ENCODE results near the gene FARS2. TPM values are rescaled to one million over a fixed set of nuclear protein-coding genes. Genes with fewer than 3 reads are reported as not detected.

Gene FARS2
- total and polyA plus RNA-seq, 9 of the 15 experiments (the other 6 are each of a cell fraction or from before 2014, with no cell fraction given), result 16.5 to 62.2 (median 27.0) TPM

DNA sequence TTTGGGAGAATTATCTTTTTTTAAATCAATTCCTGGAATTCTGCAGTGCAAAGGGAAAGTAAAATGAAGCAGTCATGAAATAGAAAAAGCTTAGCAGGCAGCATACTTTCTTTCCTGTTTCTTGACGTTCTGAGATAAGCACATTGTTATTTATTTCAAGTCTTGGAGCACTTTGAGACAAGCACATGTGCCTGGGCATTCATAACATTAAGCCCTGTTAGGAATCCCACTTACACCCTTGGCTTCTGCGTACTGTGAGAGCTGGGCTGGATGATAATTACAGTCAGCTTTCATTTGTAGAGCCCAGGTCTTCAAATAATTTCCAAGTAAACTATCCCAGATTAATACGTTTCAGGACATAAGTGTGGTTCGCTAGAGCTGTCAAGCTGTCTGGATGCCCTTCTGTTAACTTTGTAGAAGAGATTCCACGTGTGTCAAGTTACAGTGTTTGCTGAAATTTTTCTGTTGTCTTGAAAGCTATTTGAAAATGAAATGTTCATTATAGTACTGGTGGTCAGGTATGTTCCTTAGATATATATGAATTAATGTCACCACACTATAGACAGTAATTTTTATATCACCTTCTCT is 8.9 kb downstream of the FARS2 start (continued):
- TF ChIP-seq, protein P1, sequence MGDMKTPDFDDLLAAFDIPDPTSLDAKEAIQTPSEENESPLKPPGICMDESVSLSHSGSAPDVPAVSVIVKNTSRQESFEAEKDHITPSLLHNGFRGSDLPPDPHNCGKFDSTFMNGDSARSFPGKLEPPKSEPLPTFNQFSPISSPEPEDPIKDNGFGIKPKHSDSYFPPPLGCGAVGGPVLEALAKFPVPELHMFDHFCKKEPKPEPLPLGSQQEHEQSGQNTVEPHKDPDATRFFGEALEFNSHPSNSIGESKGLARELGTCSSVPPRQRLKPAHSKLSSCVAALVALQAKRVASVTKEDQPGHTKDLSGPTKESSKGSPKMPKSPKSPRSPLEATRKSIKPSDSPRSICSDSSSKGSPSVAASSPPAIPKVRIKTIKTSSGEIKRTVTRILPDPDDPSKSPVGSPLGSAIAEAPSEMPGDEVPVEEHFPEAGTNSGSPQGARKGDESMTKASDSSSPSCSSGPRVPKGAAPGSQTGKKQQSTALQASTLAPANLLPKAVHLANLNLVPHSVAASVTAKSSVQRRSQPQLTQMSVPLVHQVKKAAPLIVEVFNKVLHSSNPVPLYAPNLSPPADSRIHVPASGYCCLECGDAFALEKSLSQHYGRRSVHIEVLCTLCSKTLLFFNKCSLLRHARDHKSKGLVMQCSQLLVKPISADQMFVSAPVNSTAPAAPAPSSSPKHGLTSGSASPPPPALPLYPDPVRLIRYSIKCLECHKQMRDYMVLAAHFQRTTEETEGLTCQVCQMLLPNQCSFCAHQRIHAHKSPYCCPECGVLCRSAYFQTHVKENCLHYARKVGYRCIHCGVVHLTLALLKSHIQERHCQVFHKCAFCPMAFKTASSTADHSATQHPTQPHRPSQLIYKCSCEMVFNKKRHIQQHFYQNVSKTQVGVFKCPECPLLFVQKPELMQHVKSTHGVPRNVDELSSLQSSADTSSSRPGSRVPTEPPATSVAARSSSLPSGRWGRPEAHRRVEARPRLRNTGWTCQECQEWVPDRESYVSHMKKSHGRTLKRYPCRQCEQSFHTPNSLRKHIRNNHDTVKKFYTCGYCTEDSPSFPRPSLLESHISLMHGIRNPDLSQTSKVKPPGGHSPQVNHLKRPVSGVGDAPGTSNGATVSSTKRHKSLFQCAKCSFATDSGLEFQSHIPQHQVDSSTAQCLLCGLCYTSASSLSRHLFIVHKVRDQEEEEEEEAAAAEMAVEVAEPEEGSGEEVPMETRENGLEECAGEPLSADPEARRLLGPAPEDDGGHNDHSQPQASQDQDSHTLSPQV (IDR thresholded peaks at IDR 0.05), result peak; percentile 71
- TF ChIP-seq CBX8 (IDR thresholded peaks at IDR 0.05; ENCODE audit: borderline replicate concordance, extremely low read depth, low read depth, low read length, poor library complexity, severe bottlenecking) (no peak), HDGF (IDR thresholded peaks at IDR 0.05) (no peak), ZNF165 (CRISPR knock-in tag; IDR thresholded peaks at IDR 0.05; ENCODE audit: borderline replicate concordance) (no peak), CHCHD3 (CRISPR knock-in tag; IDR thresholded peaks at IDR 0.05) (no peak), NBN (IDR thresholded peaks at IDR 0.05; ENCODE audit: low read depth) (peak; percentile 42; the same call in 1 of the 2 replicates), SRF (CRISPR knock-in tag; IDR thresholded peaks at IDR 0.05) (no peak), CC2D1A (IDR thresholded peaks at IDR 0.05) (no peak), NCOA2 (IDR thresholded peaks at IDR 0.05; ENCODE audit: partially characterized antibody in 2 of 2) (no peak), ZKSCAN3 (CRISPR knock-in tag; IDR thresholded peaks at IDR 0.05) (no peak), MTA2 (IDR thresholded peaks at IDR 0.05; ENCODE audit: low read depth) (peak; percentile 66; the same call in 1 of the 2 replicates), CBX1 (IDR thresholded peaks at IDR 0.05; ENCODE audit: low read depth) (no peak), DMBX1 (CRISPR knock-in tag; IDR thresholded peaks at IDR 0.05; ENCODE audit: borderline replicate concordance) (no peak), ILK (tag; IDR thresholded peaks at IDR 0.05; ENCODE audit: borderline replicate concordance, low read depth) (no peak), MAFK (IDR thresholded peaks at IDR 0.05; ENCODE audit: low read length) (no peak)
- TF ChIP-seq, protein P2, sequence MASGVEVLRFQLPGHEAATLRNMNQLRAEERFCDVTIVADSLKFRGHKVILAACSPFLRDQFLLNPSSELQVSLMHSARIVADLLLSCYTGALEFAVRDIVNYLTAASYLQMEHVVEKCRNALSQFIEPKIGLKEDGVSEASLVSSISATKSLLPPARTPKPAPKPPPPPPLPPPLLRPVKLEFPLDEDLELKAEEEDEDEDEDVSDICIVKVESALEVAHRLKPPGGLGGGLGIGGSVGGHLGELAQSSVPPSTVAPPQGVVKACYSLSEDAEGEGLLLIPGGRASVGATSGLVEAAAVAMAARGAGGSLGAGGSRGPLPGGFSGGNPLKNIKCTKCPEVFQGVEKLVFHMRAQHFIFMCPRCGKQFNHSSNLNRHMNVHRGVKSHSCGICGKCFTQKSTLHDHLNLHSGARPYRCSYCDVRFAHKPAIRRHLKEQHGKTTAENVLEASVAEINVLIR (CRISPR knock-in tag; IDR thresholded peaks at IDR 0.05), result no peak
- TF ChIP-seq, protein P3, sequence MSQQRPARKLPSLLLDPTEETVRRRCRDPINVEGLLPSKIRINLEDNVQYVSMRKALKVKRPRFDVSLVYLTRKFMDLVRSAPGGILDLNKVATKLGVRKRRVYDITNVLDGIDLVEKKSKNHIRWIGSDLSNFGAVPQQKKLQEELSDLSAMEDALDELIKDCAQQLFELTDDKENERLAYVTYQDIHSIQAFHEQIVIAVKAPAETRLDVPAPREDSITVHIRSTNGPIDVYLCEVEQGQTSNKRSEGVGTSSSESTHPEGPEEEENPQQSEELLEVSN (IDR thresholded peaks at IDR 0.05; ENCODE audit: borderline replicate concordance in 1 of 2, extremely low read depth in 1 of 2, insufficient read depth in 1 of 2, insufficient read length in 1 of 2, low read depth in 1 of 2, low read length in 1 of 2, poor library complexity in 1 of 2, severe bottlenecking in 1 of 2), result no peak
- TF ChIP-seq, protein P4, sequence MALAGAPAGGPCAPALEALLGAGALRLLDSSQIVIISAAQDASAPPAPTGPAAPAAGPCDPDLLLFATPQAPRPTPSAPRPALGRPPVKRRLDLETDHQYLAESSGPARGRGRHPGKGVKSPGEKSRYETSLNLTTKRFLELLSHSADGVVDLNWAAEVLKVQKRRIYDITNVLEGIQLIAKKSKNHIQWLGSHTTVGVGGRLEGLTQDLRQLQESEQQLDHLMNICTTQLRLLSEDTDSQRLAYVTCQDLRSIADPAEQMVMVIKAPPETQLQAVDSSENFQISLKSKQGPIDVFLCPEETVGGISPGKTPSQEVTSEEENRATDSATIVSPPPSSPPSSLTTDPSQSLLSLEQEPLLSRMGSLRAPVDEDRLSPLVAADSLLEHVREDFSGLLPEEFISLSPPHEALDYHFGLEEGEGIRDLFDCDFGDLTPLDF (CRISPR knock-in tag; IDR thresholded peaks at IDR 0.05), result no peak
